ENCODE measurements around the gene MYL7. TPM values are rescaled to one million over a fixed set of nuclear protein-coding genes. Genes with fewer than 3 reads are reported as not detected.

The MYL7 gene
- total RNA-seq, 1 donor from 2014 or later = not detected

DNA sequence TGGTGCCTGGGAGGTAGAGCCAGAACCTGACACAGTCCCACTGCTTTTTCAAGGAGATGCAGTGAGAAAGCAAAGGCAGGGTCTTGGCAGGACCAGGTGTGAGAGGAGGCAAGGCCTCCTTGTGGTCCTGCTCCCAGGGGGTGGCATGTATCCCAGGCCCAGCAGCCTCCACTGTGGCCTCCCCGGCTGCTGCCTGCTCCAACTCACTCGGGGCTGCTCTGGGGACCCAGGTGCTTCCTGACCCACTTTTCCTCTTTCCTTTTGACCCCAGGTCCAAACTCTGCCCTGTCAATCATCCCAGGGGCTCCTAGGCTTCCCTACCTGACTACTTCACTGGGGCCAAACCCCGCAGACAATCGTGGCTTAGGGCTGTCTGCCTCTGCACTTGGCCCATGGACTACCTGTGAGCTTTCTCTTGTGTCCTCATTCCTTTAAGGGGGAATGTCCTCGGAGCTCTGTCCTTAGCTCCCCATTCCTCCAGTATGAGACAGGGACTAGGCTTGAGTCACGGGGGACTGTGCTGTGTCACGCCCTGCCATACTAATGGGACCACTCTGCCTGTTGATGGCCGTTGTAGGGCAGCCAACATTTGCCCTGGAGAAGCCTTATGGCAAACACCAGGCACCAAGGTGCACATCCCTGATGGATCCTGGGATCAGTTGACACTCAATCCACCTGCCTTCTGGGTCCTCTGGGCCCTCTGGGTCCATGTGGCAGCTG lies 38.1 kb downstream of the MYL7 start:
- intact Hi-C loops (cut with micrococcal nuclease) = no loop called here

GRCh38 chr7:44101966-44102845 lies 38.9 kb downstream of the MYL7 start:
- intact Hi-C loops (cut with micrococcal nuclease) = no loop called here

- intact Hi-C loops (cut with micrococcal nuclease) = no loop called here
These were observed 39.7 kb downstream of the MYL7 start for GRCh38 chr7:44101303-44101965.

GRCh38 chr7:44100458-44101302 lies 40.5 kb downstream of the MYL7 start:
- intact Hi-C loops (cut with micrococcal nuclease) = no loop called here

DNA sequence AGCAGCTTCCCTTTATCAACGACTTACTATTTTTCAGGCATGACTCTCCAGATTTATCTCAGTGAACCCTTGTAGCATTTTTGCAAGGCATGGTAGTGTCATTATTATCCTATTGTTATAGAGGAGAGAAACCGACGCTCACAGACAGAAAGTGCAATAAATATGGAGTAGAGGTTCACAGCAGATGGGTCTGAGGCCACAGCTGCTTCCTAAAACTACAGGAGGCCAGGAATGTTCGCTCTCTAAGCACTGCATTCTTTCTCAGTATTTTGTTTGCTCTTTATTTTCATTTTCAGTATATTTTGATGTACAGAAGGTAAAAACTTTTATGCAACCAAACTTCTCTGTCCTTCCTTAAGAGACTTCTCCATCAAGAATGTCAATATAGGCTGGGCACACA lies 41.5 kb downstream of the MYL7 start:
- intact Hi-C loops (cut with micrococcal nuclease) = no loop called here

GRCh38 chr7:44098092-44099068 lies 42.8 kb downstream of the MYL7 start:
- intact Hi-C loops (cut with micrococcal nuclease) = no loop called here

DNA sequence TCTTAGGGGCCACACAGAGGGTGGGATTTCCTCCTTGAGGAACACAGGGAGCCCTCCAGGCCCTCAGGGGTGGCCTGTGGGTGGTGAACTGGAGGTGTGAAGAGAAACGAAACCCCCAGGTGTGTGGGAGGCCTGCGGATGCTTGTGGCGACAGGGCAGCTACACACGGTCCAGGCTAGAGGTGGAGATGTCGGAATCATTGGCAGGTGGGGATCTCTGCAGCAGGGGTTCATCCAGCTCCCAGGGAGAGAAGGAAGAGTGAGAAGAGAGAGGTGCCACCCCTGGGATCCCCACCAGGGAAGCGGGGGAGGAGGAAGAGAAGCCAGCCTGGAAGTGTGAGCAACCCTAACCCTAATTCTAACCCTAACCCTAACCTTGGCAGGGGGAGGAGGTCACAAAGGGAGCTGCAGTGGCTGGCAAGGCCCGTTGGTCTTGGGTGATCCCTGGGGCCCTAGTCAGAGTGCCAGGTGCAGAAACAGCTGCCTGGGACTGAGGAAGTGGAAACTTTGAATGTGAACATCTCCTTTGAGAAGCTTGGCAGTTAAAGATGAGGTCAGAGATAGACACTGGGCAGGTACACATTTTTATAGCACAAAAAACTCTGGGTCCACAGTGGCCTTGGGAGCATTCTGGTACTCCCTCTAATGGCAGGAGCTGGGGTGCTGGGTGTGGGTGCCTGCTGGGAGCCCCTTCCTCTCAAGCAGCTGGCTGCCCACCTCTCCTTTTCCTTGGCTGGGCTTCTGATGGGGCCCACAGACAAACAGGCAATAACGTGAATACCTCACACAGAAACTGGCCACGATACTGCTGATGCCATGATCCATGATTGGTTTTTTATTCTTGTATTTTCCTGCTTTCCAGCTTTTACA lies 43.8 kb downstream of the MYL7 start:
- intact Hi-C loops (cut with micrococcal nuclease) = no loop called here

- intact Hi-C loops (cut with micrococcal nuclease) = no loop called here
These were observed 44.7 kb downstream of the MYL7 start for GRCh38 chr7:44096326-44096881.

GRCh38 chr7:44095781-44096180 lies 45.4 kb downstream of the MYL7 start:
- intact Hi-C loops (cut with micrococcal nuclease) = no loop called here

DNA sequence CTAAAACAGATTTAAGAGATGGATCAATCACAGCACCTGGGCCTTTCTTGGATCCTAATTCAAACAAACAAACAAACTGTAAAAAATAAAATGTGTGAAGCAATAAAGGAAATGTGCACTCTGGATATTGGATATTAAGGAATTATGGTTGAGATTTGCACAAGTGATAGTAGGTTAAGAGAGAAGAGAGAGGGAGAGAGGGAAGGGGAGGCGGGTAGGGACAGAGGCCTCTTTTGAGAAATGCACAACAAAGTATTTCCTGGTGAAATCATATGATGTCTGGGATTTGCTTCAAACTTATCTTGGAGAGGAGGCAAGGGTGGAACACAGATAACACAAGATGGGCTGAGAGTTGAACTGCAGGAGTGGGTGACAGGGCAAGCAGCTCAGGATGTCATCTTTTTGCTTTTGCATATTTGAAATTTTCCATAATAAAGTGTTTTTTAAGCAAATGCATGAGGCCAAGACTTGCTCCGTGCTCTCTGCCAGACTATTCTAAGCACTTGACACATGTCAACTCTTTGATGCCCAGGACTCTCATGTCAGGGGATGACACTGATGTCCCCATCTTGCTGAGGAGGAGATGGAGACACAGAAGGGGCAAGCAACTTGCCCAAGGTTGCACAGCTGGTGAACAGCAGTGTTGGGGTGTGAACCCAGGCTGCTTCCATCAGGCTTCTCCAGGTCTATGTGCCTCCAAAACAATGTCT lies 46.1 kb downstream of the MYL7 start:
- intact Hi-C loops (cut with micrococcal nuclease) = no loop called here

DNA sequence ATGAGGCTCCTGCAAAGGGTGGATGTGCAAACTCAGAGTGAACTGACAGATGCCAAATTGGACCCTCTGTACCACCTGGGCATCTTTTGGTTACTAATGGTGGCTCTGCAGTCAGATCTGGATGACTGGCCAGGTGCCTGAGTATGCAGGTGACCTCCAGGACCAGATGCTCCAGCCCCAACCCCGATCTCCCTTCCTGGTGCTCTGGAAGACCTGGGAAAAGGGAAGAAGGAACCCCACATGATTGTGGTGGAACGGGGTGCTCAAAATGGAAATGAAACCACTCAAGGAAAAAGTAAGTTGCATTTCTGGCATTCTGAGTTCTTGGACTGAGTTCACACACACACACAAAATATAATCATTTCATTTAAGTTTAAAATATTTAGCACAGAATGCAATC lies 46.8 kb downstream of the MYL7 start:
- intact Hi-C loops (cut with micrococcal nuclease) = no loop called here

GRCh38 chr7:44093102-44093641 lies 48.0 kb downstream of the MYL7 start:
- intact Hi-C loops (cut with micrococcal nuclease) = no loop called here

Other genes with a start within 250 kb of the MYL7 start
- 24.1 and 25.1 TPM in 2 replicates for gene URGCP, start 234.7 kb downstream of the MYL7 start, total RNA-seq
- 10.0 and 11.6 TPM in 2 replicates for gene UBE2D4, start 214.9 kb downstream of the MYL7 start, total RNA-seq
- 0.12 TPM in 1 of 2 replicates, not detected in the other for gene SPDYE1, start 143.4 kb downstream of the MYL7 start, total RNA-seq
- 161 and 165 TPM in 2 replicates for gene DBNL, start 96.6 kb downstream of the MYL7 start, total RNA-seq
- gene PGAM2, start 75.8 kb downstream of the MYL7 start, total RNA-seq = 0.34 and 0.66 TPM in 2 replicates
- gene POLM, start 58.8 kb downstream of the MYL7 start, total RNA-seq = 29.6 and 34.2 TPM in 2 replicates
- 6.1 and 9.0 TPM in 2 replicates for gene AEBP1, start 37.0 kb downstream of the MYL7 start, total RNA-seq
- 103 and 107 TPM in 2 replicates for gene POLD2, start 17.8 kb downstream of the MYL7 start, total RNA-seq
- 0.15 TPM in 1 of 2 replicates, not detected in the other for gene GCK, start 48.1 kb upstream of the MYL7 start, total RNA-seq
- gene YKT6, start 59.6 kb upstream of the MYL7 start, total RNA-seq = 82.2 and 82.8 TPM in 2 replicates
- 0.27 TPM in 1 of 2 replicates, not detected in the other for gene CAMK2B, start 184.3 kb upstream of the MYL7 start, total RNA-seq

Measured in T-helper 1 cell treated with Interleukin-12 subunit alpha and Interleukin-12 subunit beta and Interleukin-4 antibody, amounts not matched to agents 30 ng/mL and 1 ng/mL, for 36 hours (primary cell).